ENCODE measurements around the gene SLC44A1.
"Not testable (repeated sequence)": the region's sequence is repeated elsewhere in the genome, so short reads cannot be mapped to it uniquely, and the experiment has no call there.

The SLC44A1 gene

DNA sequence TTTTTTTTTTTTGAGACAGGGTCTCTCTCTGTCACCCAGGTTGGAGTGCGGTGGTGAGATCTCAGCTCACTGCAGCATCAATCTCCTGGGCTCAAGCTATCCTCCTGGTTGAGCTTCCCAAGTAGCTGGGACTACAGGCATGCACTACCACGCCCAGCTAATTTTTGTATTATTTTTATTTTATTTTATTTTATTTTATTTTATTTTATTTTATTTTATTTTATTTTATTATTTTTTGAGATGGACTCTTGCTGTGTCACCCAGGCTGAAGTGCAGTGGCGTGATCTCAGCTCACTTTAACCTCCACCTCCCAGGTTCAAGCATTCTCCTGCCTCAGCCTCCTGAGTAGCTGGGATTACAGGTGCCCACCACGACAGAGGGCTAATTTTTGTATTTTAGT is 12.1 kb downstream of the SLC44A1 start:
- not testable (repeated sequence) for H3K4me3 ChIP-seq (ENCODE audit: low read length); H3K27me3 ChIP-seq (ENCODE audit: control insufficient read depth, insufficient read depth, low read length); H3K9ac ChIP-seq (ENCODE audit: low read depth, low read length); H3K9me3 ChIP-seq (replicated peaks; ENCODE audit: low read length); H3K4me2 ChIP-seq (ENCODE audit: low read length); H3K36me3 ChIP-seq (ENCODE audit: insufficient read depth, low read length)
- peaks cover 18% of the 10 kb centered on the region for H3K4me1 ChIP-seq (ENCODE audit: control insufficient read depth, insufficient read depth, low read length)

DNA sequence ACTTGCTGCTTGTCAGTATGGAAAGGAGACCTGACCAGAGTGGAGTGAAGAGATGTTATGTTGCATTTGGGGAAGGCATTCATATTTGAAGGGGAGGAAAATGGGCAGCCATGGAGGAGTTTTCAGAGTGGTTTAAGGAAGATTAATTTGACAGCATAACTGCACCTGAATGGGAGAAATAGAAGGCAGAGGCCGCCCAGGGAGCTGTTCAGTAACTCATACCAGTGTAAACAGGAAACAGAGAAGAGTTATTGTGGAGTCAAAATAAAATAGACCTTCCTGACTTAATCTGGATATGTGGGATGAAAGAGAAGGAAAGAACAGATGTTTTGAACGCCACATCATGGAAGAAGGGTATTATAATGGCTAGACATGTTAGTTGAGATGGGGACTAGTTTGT is 13.4 kb downstream of the SLC44A1 start:
- Histone ChIP-seq H3K4me1 (ENCODE audit: control insufficient read depth, insufficient read depth, low read length) (peaks cover 18% of the 10 kb centered on the region), H3K27me3 (ENCODE audit: control insufficient read depth, insufficient read depth, low read length) (no peaks in the 10 kb centered on the region), H3K9me3 (replicated peaks; ENCODE audit: low read length) (no peaks in the 10 kb centered on the region), H3K4me3 (ENCODE audit: low read length) (no peak overlapping the region), H3K36me3 (ENCODE audit: insufficient read depth, low read length) (no peaks in the 10 kb centered on the region), H3K9ac (ENCODE audit: low read depth, low read length) (no peak overlapping the region), H3K4me2 (ENCODE audit: low read length) (no peak overlapping the region)

DNA sequence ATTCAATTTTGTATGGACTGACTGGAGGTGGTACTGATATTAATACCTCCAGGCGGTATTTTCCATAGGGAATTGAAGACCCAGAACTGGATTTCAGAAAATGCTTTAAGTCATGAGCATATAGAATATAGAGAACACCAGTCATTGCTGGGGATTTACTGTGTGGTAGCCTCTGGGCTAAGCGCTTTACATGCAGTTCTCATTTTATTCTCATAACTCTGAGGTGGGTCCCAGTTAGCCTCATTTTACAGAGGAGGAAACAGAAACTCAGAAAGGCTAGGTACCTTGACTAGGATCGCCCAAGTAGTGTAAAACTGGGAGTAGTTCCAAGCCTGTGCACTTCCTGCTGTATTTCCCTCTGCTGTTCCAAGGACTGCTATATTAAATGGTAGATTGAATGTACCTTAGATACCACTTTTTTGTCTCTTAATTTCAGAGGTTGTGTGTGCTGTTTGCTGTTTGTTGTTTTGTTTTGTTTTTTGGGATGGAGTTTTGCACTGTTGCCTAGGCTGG is 13.8 kb downstream of the SLC44A1 start:
- Histone ChIP-seq H3K9ac (ENCODE audit: low read depth, low read length) (no peak overlapping the region), H3K9me3 (replicated peaks; ENCODE audit: low read length) (no peaks in the 10 kb centered on the region), H3K27me3 (ENCODE audit: control insufficient read depth, insufficient read depth, low read length) (no peaks in the 10 kb centered on the region), H3K36me3 (ENCODE audit: insufficient read depth, low read length) (no peaks in the 10 kb centered on the region), H3K4me2 (ENCODE audit: low read length) (no peak overlapping the region), H3K4me3 (ENCODE audit: low read length) (no peak overlapping the region), H3K4me1 (ENCODE audit: control insufficient read depth, insufficient read depth, low read length) (peaks cover 18% of the 10 kb centered on the region)

DNA sequence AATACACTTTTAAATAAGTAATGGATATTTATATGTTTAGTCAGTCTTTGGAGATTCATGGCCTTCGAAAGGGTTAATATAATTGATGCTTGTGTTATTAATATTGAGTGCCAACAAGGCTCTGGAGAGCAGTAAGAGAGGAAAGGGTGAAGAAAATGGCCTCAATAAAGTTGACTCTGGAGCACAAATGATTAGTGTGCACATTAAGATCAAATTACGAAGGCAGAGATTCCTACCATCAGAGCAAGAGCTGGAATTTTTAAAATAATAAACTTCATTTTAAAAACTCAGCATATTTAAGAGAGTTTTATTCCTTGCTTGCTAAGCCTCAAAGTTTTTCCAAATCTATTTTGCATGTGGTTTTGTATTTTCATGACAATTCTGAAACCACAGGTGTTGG is 14.8 kb downstream of the SLC44A1 start:
- Histone ChIP-seq H3K27me3 (ENCODE audit: control insufficient read depth, insufficient read depth, low read length) (no peaks in the 10 kb centered on the region), H3K4me2 (ENCODE audit: low read length) (peak overlapping the region; percentile 21), H3K4me3 (ENCODE audit: low read length) (no peak overlapping the region), H3K9ac (ENCODE audit: low read depth, low read length) (no peak overlapping the region), H3K36me3 (ENCODE audit: insufficient read depth, low read length) (peaks cover 6% of the 10 kb centered on the region), H3K9me3 (replicated peaks; ENCODE audit: low read length) (no peaks in the 10 kb centered on the region), H3K4me1 (ENCODE audit: control insufficient read depth, insufficient read depth, low read length) (peaks cover 20% of the 10 kb centered on the region)

DNA sequence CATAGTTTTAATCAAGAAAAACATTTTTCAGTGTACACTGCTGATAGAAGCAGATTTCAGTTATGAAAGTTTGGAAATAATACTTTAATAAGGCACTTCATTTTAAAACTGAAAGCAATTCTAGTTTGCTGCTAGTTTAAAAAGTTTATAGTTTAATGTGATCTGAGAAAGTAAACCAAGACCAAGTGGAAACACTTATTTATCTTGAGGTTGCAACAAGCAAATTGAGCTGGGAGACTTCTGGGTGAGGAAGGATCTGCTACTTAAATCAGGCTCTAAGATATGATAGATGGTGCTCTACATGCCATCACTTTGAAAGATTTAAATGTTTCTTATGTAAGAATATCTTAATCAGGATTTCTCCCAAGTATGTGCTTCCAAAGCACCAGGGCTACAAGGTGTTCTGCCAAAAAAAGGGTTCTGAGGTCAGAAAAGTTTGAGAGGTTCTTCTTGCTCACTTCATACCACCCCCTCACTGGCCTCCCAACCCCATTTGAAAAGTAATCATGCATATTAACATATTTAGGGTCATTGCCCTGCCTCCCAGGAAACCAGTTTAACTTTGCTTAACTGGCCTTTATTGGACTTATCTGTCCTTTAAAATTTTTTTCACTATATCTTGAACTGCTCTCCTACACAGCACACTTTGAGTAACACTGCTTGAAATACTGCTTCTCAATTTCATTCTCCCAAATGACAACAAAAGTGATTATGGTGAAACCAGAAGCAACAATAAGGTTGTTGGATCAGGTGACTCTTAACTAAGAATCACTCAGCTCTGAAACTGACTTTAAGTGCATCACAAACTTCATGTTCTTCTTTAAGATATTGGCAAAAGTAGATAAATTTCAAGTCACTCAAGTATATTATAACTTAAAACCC is 15.5 kb downstream of the SLC44A1 start:
- peaks cover 23% of the 10 kb centered on the region for H3K4me1 ChIP-seq (ENCODE audit: control insufficient read depth, insufficient read depth, low read length)
- H3K36me3 ChIP-seq (ENCODE audit: insufficient read depth, low read length): peaks cover 8% of the 10 kb centered on the region
- no peak overlapping the region for H3K4me2 ChIP-seq (ENCODE audit: low read length)
- no peaks in the 10 kb centered on the region for H3K27me3 ChIP-seq (ENCODE audit: control insufficient read depth, insufficient read depth, low read length)
- no peaks in the 10 kb centered on the region for H3K9me3 ChIP-seq (replicated peaks; ENCODE audit: low read length)
- H3K4me3 ChIP-seq (ENCODE audit: low read length): no peak overlapping the region
- no peak overlapping the region for H3K9ac ChIP-seq (ENCODE audit: low read depth, low read length)

DNA sequence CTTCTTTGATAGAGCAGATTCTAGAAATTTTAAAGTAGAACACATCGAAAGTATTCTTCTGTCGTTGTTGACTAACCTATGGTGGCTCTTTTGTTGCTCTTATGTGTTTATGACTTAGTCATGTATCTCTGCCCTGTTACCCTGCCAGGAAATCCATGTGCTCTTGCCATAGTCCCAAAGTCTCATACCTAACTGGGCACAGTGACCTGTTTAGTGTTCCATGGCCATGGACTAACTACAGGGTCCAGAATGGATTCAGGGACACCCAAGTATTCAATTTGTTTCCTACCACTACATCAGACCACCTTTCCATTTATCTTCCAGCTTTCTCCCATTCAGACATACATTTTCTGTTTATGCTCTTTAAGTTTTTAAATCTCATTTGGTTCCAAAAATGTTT is 18.0 kb downstream of the SLC44A1 start:
- H3K27me3 ChIP-seq (ENCODE audit: control insufficient read depth, insufficient read depth, low read length): no peaks in the 10 kb centered on the region
- H3K4me2 ChIP-seq (ENCODE audit: low read length): no peak overlapping the region
- no peak overlapping the region for H3K4me3 ChIP-seq (ENCODE audit: low read length)
- no peak overlapping the region for H3K9ac ChIP-seq (ENCODE audit: low read depth, low read length)
- peaks cover 20% of the 10 kb centered on the region for H3K4me1 ChIP-seq (ENCODE audit: control insufficient read depth, insufficient read depth, low read length)
- no peaks in the 10 kb centered on the region for H3K9me3 ChIP-seq (replicated peaks; ENCODE audit: low read length)
- H3K36me3 ChIP-seq (ENCODE audit: insufficient read depth, low read length): peaks cover 8% of the 10 kb centered on the region

DNA sequence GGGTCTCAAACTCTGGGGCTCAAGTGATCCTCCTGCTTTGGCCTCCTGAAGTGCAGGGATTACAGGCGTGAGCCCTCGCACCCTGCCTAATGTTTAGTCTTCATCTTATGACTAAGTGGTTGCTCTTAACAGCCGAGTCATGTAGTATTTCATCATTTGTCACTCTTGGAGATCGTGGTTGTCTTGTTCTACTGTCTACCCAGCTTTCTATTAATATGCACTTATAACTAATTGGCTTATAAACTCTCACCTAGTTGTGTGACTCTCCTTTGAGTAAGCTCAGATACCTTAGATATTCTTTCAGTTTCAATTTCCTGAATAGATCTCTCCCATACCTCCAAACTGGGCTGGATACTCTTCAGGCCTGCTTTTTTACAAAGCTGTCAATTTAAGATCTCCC is 19.9 kb downstream of the SLC44A1 start:
- no peaks in the 10 kb centered on the region for H3K27me3 ChIP-seq (ENCODE audit: control insufficient read depth, insufficient read depth, low read length)
- no peaks in the 10 kb centered on the region for H3K9me3 ChIP-seq (replicated peaks; ENCODE audit: low read length)
- H3K9ac ChIP-seq (ENCODE audit: low read depth, low read length): no peak overlapping the region
- no peak overlapping the region for H3K4me2 ChIP-seq (ENCODE audit: low read length)
- peaks cover 8% of the 10 kb centered on the region for H3K36me3 ChIP-seq (ENCODE audit: insufficient read depth, low read length)
- no peak overlapping the region for H3K4me3 ChIP-seq (ENCODE audit: low read length)
- peaks cover 13% of the 10 kb centered on the region for H3K4me1 ChIP-seq (ENCODE audit: control insufficient read depth, insufficient read depth, low read length)

DNA sequence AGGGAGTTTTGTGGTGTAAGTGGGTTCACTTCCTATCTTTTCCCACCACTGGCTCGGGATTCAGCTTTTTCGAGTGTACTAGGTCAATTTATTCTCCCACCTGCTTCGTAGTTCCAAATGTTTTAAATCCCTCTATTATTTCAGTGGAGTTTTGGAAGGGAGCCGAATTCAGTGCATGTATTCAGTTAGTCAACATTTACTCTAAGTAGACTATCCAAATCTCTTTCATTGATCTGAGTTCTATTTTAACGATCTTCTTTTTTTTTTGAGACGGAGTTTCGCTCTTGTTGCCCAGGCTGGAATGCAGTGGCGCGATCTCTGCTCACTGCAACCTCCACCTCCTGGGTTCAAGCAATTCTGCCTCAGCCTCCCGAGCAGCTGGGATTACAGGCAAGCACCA is 23.8 kb downstream of the SLC44A1 start:
- H3K4me2 ChIP-seq (ENCODE audit: low read length); H3K36me3 ChIP-seq (ENCODE audit: insufficient read depth, low read length): not testable (repeated sequence)

DNA sequence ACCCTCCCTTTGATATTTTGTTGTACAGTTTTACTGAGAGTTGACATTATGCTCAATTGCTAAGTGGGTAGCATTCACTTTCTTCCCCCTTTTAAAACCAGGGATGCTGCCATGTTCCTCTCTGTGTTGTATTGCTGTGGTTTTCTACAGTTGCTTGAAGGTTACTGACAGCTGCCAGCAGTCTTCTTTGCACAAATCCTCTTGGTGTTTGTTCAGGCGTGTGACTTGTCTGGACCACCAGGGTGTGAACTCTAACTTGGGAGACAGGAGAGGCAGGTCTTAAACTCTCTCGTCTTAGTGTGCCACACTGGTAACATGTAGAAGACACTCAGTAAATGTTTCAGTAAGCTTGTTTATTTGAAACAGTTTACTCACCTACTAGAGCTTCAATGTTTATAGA is 25.1 kb downstream of the SLC44A1 start:
- Histone ChIP-seq H3K4me3 (ENCODE audit: low read length) (no peak overlapping the region), H3K4me1 (ENCODE audit: control insufficient read depth, insufficient read depth, low read length) (peaks cover 9% of the 10 kb centered on the region), H3K27me3 (ENCODE audit: control insufficient read depth, insufficient read depth, low read length) (no peaks in the 10 kb centered on the region), H3K9ac (ENCODE audit: low read depth, low read length) (no peak overlapping the region), H3K36me3 (ENCODE audit: insufficient read depth, low read length) (no peaks in the 10 kb centered on the region), H3K4me2 (ENCODE audit: low read length) (no peak overlapping the region), H3K9me3 (replicated peaks; ENCODE audit: low read length) (no peaks in the 10 kb centered on the region)

More for the DNA sequence above, 23.8 kb downstream of the SLC44A1 start:
- H3K4me3 ChIP-seq (ENCODE audit: low read length); H3K9ac ChIP-seq (ENCODE audit: low read depth, low read length); H3K27me3 ChIP-seq (ENCODE audit: control insufficient read depth, insufficient read depth, low read length); H3K9me3 ChIP-seq (replicated peaks; ENCODE audit: low read length): not testable (repeated sequence)
- peaks cover 13% of the 10 kb centered on the region for H3K4me1 ChIP-seq (ENCODE audit: control insufficient read depth, insufficient read depth, low read length)

DNA sequence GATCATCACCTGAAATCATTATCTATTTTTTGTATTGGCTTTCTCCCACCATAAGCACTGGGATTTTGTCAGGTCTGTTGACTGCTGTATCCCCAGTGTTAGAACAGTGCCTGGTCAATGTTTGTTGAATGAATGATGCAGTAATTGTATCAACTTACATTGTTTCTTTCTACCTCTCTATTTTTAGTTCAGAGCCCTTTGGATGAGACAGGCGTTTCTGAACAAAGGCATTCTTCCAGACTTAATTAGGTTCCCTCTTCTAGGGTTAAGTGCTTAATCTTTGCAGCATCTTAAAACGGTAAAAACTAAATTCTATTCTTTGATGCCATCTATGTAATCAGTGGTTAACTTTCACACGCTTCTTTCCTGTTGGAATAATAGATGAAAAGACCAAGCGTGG is 26.3 kb downstream of the SLC44A1 start:
- H3K4me1 ChIP-seq (ENCODE audit: control insufficient read depth, insufficient read depth, low read length): peaks cover 8% of the 10 kb centered on the region
- H3K4me2 ChIP-seq (ENCODE audit: low read length): no peak overlapping the region
- H3K27me3 ChIP-seq (ENCODE audit: control insufficient read depth, insufficient read depth, low read length): no peaks in the 10 kb centered on the region
- no peaks in the 10 kb centered on the region for H3K36me3 ChIP-seq (ENCODE audit: insufficient read depth, low read length)
- no peak overlapping the region for H3K9ac ChIP-seq (ENCODE audit: low read depth, low read length)
- no peak overlapping the region for H3K4me3 ChIP-seq (ENCODE audit: low read length)
- H3K9me3 ChIP-seq (replicated peaks; ENCODE audit: low read length): no peaks in the 10 kb centered on the region

DNA sequence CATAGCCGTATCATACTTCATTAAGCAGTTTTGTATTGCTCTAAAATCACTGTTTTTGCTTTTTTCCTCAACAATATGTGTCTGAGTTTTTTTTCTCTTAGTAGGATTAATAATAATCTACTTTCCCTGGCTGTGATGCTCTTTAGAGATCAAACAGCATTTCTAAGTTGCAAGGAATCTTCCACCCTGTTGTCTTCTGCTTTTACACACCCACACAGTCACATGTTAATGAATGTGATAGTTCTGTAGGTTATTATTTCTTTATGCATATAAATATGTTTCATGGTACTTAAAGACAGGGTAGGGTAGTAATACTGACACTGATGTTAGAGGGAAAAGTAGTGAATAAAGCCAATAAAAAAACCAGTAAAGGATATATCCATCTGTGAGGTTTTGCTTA is 29.3 kb downstream of the SLC44A1 start:
- Histone ChIP-seq H3K9ac (ENCODE audit: low read depth, low read length) (no peak overlapping the region), H3K4me1 (ENCODE audit: control insufficient read depth, insufficient read depth, low read length) (peaks cover 8% of the 10 kb centered on the region), H3K36me3 (ENCODE audit: insufficient read depth, low read length) (no peaks in the 10 kb centered on the region), H3K9me3 (replicated peaks; ENCODE audit: low read length) (no peaks in the 10 kb centered on the region), H3K27me3 (ENCODE audit: control insufficient read depth, insufficient read depth, low read length) (no peaks in the 10 kb centered on the region), H3K4me2 (ENCODE audit: low read length) (no peak overlapping the region), H3K4me3 (ENCODE audit: low read length) (no peak overlapping the region)

DNA sequence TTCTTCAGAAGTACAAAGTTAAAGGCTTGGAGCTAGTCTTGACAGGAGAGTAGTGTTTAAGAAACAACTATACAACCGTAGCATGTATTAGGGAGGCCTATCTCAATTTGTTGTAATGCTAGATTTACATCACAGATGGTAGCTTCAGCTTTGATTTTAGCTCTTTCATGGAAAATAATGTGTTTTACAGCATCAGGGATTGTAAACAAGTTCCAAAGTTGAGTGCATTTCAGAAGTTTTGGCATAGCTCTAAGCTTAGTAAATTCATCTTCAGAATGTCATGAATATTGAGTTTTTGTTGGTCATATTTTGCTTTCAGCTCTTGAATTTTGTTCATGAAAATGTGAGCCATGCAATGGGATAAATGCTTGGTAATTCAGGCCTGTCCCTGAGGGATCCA is 30.7 kb downstream of the SLC44A1 start:
- Histone ChIP-seq H3K4me1 (ENCODE audit: control insufficient read depth, insufficient read depth, low read length) (peaks cover 9% of the 10 kb centered on the region), H3K9ac (ENCODE audit: low read depth, low read length) (no peak overlapping the region), H3K9me3 (replicated peaks; ENCODE audit: low read length) (no peaks in the 10 kb centered on the region), H3K36me3 (ENCODE audit: insufficient read depth, low read length) (no peaks in the 10 kb centered on the region), H3K27me3 (ENCODE audit: control insufficient read depth, insufficient read depth, low read length) (no peaks in the 10 kb centered on the region), H3K4me2 (ENCODE audit: low read length) (no peak overlapping the region), H3K4me3 (ENCODE audit: low read length) (no peak overlapping the region)

Measured in skeletal muscle satellite cell (primary cell).